ENCODE measurements around the gene NFYC.
"Not testable (repeated sequence)": the region's sequence is repeated elsewhere in the genome, so short reads cannot be mapped to it uniquely, and the experiment has no call there.

The NFYC gene

DNA sequence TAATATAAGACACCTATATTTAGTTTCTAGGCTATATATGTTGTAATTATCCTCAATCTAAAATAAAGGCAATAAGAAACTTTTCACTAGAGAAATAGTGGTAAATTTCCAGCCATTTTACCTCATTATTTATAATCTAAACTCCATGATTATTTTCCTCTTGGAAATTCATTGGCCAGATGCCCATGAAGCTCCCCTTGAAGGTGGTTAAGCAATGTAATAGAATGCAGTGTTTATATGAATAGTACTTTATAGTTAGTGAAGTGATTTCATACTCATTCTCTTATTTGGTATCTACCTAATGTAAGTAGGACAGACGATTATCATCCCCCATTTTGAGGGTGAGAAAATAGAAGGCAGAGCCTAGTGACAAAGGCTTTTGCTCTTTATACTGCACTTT, 26.5 kb downstream of the NFYC start:
- DNase-seq: no peak
- Mint-ChIP-seq H3K36me3 (peaks cover 31% of the 10 kb centered on the region), H3K4me1 (peaks cover 24% of the 10 kb centered on the region), H3K27me3 (no peaks in the 10 kb centered on the region), H3K27ac (no peak overlapping the region), H3K9me3 (no peaks in the 10 kb centered on the region), H3K4me3 (no peak overlapping the region)
- CTCF ChIA-PET: interaction anchor here (1.5 to 1.8 kb wide), 2 partner anchors 27 to 57 kb away, joined by 4 to 7 read pairs; partner anchors contain the start of gene NFYC

GRCh38 chr1:40720493-40720892, 29.0 kb downstream of the NFYC start:
- no peak overlapping the region for H3K4me3 Mint-ChIP-seq
- H3K36me3 Mint-ChIP-seq: peaks cover 22% of the 10 kb centered on the region
- H3K27me3 Mint-ChIP-seq: no peaks in the 10 kb centered on the region
- H3K9me3 Mint-ChIP-seq: no peaks in the 10 kb centered on the region
- CTCF ChIA-PET: no interaction called here
- H3K27ac Mint-ChIP-seq: no peak overlapping the region
- peaks cover 13% of the 10 kb centered on the region for H3K4me1 Mint-ChIP-seq
- DNase-seq: no peak

- Mint-ChIP-seq H3K4me3 (no peak overlapping the region), H3K4me1 (peaks cover 9% of the 10 kb centered on the region), H3K9me3 (no peaks in the 10 kb centered on the region), H3K36me3 (peaks cover 12% of the 10 kb centered on the region), H3K27me3 (no peaks in the 10 kb centered on the region), H3K27ac (no peak overlapping the region)
- CTCF ChIA-PET: interaction anchor here (0.5 to 1.8 kb wide), 6 partner anchors 10 to 190 kb away, joined by 3 to 4 read pairs (median 3); no protein-coding TSS in a partner anchor
- DNase-seq: no peak
These were observed 31.1 kb downstream of the NFYC start for GRCh38 chr1:40722622-40723021.

GRCh38 chr1:40723196-40723955, 31.9 kb downstream of the NFYC start:
- DNase-seq: no peak
- Mint-ChIP-seq H3K27ac (no peak overlapping the region), H3K9me3 (no peaks in the 10 kb centered on the region), H3K4me1 (peaks cover 11% of the 10 kb centered on the region), H3K4me3 (no peak overlapping the region), H3K36me3 (peaks cover 12% of the 10 kb centered on the region), H3K27me3 (no peaks in the 10 kb centered on the region)
- CTCF ChIA-PET: interaction anchor here (0.5 to 1.8 kb wide), 5 partner anchors 9 to 191 kb away, joined by 3 to 4 read pairs (median 3); no protein-coding TSS in a partner anchor

DNA sequence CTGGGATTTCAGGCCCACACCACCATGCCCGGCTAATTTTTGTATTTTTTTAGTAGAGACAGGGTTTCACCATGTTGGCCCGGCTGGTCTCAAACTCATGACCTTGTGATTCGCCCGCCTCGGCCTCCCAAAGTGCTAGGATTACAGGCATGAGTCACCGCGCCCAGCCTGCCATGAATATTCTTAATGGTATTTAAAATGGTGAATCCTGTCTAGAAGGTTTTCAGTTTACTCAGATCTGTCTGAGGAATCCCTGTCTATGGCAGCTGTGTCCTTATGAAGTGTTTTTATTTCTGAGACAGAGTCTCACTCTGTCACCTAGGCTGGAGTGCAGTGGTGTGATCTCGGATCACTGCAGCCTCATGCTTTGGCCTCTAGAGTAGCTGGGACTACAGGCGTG, 36.2 kb downstream of the NFYC start:
- CTCF ChIA-PET, H3K27ac Mint-ChIP-seq, DNase-seq, H3K27me3 Mint-ChIP-seq, H3K4me3 Mint-ChIP-seq, H3K9me3 Mint-ChIP-seq: not testable (repeated sequence)
- H3K36me3 Mint-ChIP-seq: peaks cover 25% of the 10 kb centered on the region
- peaks cover 36% of the 10 kb centered on the region for H3K4me1 Mint-ChIP-seq

DNA sequence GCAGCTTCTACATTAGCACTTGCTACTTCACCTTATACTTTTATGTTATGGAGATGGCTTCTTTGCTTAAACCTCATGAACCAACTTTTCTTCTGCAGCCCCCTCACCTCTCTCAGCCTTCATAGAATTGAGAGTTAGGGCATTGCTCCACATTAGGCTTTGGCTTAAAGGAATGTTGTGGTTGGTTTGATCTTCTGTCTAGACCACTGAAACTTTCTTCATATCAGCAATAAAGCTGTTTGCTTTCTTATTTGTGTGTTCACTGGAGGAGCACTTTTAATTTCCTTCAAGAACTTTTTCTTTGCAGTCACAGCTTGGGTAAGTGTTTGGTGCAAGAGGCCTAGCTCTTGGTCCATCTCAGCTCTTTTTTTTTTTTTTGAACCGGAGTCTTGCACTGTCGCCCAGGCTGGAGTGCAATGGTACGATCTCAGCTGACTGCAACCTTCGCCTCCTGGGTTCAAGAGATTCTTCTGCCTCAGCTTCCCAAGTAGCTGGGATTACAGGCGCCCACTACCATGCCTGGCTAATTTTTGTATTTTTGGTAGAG, 37.9 kb downstream of the NFYC start:
- H3K4me3 Mint-ChIP-seq, H3K27me3 Mint-ChIP-seq, H3K9me3 Mint-ChIP-seq, DNase-seq: not testable (repeated sequence)
- CTCF ChIA-PET: interaction anchor here (0.7 to 1.8 kb wide), 4 partner anchors 18 to 221 kb away, joined by 3 to 5 read pairs (median 3); no protein-coding TSS in a partner anchor
- peaks cover 28% of the 10 kb centered on the region for H3K36me3 Mint-ChIP-seq
- H3K4me1 Mint-ChIP-seq: peaks cover 38% of the 10 kb centered on the region
- peak overlapping the region; percentile 37 for H3K27ac Mint-ChIP-seq

DNA sequence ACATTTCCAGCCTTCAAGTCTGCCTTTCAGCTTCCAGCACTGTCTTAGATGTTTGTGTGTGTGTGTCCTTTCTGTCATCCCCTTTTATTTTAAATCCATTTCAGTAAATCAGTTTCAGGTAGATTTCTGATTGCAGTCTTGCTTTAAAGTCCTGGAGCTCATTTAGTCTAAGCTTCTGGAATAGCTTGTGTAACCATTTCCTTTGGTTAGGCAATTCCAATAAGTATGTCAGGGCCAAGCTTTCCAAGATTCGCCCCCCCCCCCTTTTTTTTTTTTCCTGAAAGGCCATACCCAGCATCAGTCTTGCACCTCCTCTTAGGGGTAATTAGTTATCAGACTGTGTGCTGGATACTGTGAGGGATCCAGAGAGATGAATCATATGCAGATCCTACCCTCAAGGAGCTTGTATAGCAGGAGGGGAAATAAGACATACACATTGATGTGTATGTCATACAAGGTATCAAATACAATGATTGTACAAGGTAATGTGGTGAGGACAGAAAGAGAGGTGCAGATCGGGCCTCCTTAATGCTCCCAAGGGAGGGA, 41.3 kb downstream of the NFYC start:
- H3K27ac Mint-ChIP-seq: no peak overlapping the region
- no peaks in the 10 kb centered on the region for H3K9me3 Mint-ChIP-seq
- DNase-seq: no peak
- H3K36me3 Mint-ChIP-seq: peaks cover 23% of the 10 kb centered on the region
- no peaks in the 10 kb centered on the region for H3K27me3 Mint-ChIP-seq
- CTCF ChIA-PET: interaction anchor here (1.1 to 1.7 kb wide), 4 partner anchors 10 to 38 kb away, joined by 3 to 4 read pairs (median 4); no protein-coding TSS in a partner anchor
- H3K4me1 Mint-ChIP-seq: peaks cover 45% of the 10 kb centered on the region
- H3K4me3 Mint-ChIP-seq: no peak overlapping the region

DNA sequence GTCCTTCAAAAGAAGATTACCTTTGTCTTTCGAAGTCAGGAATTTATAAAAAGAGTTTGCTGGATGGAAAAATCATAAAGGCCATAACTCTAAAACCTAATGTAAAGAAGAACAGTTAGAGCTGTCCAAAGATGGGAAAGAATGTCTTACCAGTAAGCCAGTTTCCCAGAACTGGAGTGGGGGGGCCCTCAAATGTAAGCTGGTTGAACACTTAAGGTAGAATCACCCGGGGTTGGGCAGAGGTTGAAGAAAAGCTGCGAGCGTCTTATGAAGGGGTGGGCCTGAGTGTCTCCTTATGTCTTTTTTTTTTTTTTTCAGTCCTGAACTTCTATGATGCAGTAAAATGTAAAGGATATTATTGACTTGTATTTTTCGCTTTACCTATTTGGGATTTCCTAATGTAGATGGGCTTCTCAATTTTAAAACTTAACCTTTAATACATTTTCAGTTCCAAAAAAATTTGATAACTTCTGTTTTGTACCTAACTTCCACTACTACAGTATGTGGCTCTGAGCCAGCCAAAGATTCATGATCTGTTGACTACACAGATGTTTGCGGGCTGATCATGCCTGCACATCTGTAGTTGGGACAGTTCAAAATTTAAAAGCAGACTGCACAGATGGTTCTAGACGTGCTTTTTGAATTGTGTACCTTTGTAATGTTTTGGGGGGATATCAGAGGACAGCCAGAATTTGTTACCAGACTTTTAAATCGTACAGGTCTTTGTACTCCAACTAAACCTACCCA, 43.6 kb downstream of the NFYC start:
- Mint-ChIP-seq H3K4me1 (peaks cover 30% of the 10 kb centered on the region), H3K27me3 (no peaks in the 10 kb centered on the region), H3K9me3 (no peaks in the 10 kb centered on the region), H3K27ac (no peak overlapping the region), H3K36me3 (peaks cover 33% of the 10 kb centered on the region), H3K4me3 (no peak overlapping the region)
- CTCF ChIA-PET: no interaction called here
- no peak for DNase-seq

GRCh38 chr1:40736085-40736531, 44.6 kb downstream of the NFYC start:
- Mint-ChIP-seq H3K4me1 (peaks cover 29% of the 10 kb centered on the region), H3K9me3 (no peaks in the 10 kb centered on the region), H3K4me3 (no peak overlapping the region), H3K27me3 (no peaks in the 10 kb centered on the region), H3K36me3 (peaks cover 32% of the 10 kb centered on the region), H3K27ac (peak overlapping the region; percentile 42)
- DNase-seq: no peak
- CTCF ChIA-PET: no interaction called here

DNA sequence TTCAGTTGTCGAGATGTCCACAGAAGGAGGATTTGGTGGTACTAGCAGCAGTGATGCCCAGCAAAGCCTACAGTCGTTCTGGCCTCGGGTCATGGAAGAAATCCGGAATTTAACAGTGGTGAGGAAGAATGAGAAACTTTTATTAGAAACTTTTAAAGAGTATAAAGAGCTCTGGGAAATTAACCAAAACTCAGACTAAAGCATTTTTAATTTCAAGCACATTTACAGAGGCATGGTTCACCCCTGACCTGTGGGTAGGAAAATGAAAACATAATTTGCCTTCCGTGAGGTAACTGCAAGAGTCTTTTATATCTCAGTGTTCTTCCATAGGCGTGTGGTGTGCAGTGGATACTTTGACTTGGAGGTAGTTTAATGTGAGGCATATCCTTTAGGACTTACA, 47.3 kb downstream of the NFYC start:
- Mint-ChIP-seq H3K4me1 (peaks cover 34% of the 10 kb centered on the region), H3K27me3 (no peaks in the 10 kb centered on the region), H3K9me3 (no peaks in the 10 kb centered on the region), H3K36me3 (peaks cover 44% of the 10 kb centered on the region), H3K27ac (no peak overlapping the region), H3K4me3 (no peak overlapping the region)
- CTCF ChIA-PET: no interaction called here
- no peak for DNase-seq

- Mint-ChIP-seq H3K4me3 (no peak overlapping the region), H3K27ac (no peak overlapping the region), H3K27me3 (no peaks in the 10 kb centered on the region), H3K4me1 (peaks cover 34% of the 10 kb centered on the region), H3K36me3 (peaks cover 47% of the 10 kb centered on the region), H3K9me3 (no peaks in the 10 kb centered on the region)
- no peak for DNase-seq
- CTCF ChIA-PET: no interaction called here
These were observed 48.0 kb downstream of the NFYC start for GRCh38 chr1:40739455-40740008.

DNA sequence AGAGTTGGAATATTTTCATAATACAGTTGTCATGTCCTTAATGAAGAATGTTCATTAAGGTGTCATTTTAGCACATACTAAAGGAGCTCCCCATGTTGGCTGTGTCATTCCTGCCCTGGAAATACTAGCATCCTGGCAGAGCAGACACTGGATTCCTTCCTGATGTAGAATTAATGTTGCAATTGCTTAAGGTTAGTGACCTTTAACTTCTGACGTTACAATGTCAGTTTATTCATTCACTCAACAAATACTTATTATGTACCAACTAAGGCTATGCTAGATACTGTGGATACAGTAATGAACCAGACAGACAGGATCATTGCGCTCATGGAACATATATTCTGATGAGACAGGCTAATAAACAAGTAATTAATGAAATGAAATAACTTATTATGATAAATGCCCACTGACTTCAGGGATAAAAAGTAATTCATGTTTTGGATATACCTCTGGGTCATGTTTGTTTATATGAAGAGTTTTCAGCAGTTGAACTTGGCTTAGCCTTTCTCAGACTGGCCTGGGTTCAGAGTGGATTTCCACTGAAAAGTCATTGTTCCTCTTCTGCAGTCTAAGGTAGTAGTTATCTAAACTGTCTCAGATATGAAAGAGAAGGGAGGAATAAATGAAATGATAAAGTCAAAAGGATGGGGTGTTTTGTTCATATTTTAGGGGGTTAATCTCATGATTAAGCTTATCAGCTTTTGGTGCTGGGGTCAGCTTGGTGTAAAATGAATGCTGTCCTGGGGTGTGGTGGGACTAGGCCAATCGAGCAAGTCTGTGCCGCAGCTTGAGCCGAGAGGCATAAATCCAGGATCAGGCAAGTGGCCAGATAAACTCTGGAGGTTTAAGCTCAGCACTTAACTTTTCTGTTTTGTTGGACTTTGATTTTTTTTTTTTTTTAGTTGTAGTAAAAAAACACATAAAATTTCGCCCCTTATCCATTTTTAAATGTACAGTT, 48.8 kb downstream of the NFYC start:
- Mint-ChIP-seq H3K9me3 (no peaks in the 10 kb centered on the region), H3K27ac (no peak overlapping the region), H3K4me3 (no peak overlapping the region), H3K27me3 (no peaks in the 10 kb centered on the region), H3K36me3 (peaks cover 53% of the 10 kb centered on the region), H3K4me1 (peaks cover 27% of the 10 kb centered on the region)
- DNase-seq: no peak
- CTCF ChIA-PET: no interaction called here

- CTCF ChIA-PET: no interaction called here
- peaks cover 60% of the 10 kb centered on the region for H3K36me3 Mint-ChIP-seq
- H3K27me3 Mint-ChIP-seq: no peaks in the 10 kb centered on the region
- H3K4me3 Mint-ChIP-seq: no peak overlapping the region
- DNase-seq: no peak
- H3K27ac Mint-ChIP-seq: no peak overlapping the region
- H3K9me3 Mint-ChIP-seq: no peaks in the 10 kb centered on the region
- H3K4me1 Mint-ChIP-seq: peaks cover 27% of the 10 kb centered on the region
These were observed 49.7 kb downstream of the NFYC start for GRCh38 chr1:40740997-40741736.

Measured in activated naive CD4-positive, alpha-beta T cell treated with anti-CD3 and anti-CD28 coated beads, Interleukin-2, amount 10 ng/mL, durations not matched to agents 7 days and 5 days (primary cell).